ENCODE measurements around the gene SDK1.

The SDK1 gene

GRCh38 chr7:4056552-4057288, 755.7 kb downstream of the SDK1 start:
- no peak for DNase-seq (ENCODE audit: low read depth)
- H3K4me3 ChIP-seq (ENCODE audit: low read length): no peak overlapping the region
- TF ChIP-seq, protein P1, sequence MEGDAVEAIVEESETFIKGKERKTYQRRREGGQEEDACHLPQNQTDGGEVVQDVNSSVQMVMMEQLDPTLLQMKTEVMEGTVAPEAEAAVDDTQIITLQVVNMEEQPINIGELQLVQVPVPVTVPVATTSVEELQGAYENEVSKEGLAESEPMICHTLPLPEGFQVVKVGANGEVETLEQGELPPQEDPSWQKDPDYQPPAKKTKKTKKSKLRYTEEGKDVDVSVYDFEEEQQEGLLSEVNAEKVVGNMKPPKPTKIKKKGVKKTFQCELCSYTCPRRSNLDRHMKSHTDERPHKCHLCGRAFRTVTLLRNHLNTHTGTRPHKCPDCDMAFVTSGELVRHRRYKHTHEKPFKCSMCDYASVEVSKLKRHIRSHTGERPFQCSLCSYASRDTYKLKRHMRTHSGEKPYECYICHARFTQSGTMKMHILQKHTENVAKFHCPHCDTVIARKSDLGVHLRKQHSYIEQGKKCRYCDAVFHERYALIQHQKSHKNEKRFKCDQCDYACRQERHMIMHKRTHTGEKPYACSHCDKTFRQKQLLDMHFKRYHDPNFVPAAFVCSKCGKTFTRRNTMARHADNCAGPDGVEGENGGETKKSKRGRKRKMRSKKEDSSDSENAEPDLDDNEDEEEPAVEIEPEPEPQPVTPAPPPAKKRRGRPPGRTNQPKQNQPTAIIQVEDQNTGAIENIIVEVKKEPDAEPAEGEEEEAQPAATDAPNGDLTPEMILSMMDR (IDR thresholded peaks at IDR 0.05; ENCODE audit: insufficient read depth, low read depth, low read length, missing control alignments): no peak

GRCh38 chr7:4057289-4057616, 756.2 kb downstream of the SDK1 start:
- TF ChIP-seq, protein P1 (IDR thresholded peaks at IDR 0.05; ENCODE audit: insufficient read depth, low read depth, low read length, missing control alignments): no peak
- DNase-seq (ENCODE audit: low read depth): no peak
- no peak overlapping the region for H3K4me3 ChIP-seq (ENCODE audit: low read length)

DNA sequence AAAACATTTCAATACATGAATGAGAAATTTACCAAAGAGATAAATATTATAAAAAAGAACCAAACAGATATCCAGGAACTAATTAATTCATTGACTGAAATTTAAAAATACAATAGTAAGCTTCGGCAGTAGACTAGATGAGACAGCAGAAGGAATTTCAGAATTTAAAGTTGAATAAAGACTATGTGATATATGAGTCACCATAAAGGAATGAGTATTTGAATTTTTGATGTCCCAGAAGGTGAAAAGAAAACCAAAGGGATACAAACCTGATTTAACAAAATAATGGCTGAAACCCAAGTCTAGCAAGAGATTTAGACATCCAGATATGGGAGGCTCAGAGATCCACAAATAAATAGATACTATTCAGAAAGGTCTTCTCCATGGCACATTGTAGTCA, 757.1 kb downstream of the SDK1 start:
- DNase-seq (ENCODE audit: low read depth): no peak
- H3K4me3 ChIP-seq (ENCODE audit: low read length): no peak overlapping the region
- TF ChIP-seq, protein P1 (IDR thresholded peaks at IDR 0.05; ENCODE audit: insufficient read depth, low read depth, low read length, missing control alignments): no peak

- TF ChIP-seq, protein P1 (IDR thresholded peaks at IDR 0.05; ENCODE audit: insufficient read depth, low read depth, low read length, missing control alignments): no peak
- no peak for DNase-seq (ENCODE audit: low read depth)
- no peak overlapping the region for H3K4me3 ChIP-seq (ENCODE audit: low read length)
Observed at GRCh38 chr7:4065190-4065589, 764.1 kb downstream of the SDK1 start.

DNA sequence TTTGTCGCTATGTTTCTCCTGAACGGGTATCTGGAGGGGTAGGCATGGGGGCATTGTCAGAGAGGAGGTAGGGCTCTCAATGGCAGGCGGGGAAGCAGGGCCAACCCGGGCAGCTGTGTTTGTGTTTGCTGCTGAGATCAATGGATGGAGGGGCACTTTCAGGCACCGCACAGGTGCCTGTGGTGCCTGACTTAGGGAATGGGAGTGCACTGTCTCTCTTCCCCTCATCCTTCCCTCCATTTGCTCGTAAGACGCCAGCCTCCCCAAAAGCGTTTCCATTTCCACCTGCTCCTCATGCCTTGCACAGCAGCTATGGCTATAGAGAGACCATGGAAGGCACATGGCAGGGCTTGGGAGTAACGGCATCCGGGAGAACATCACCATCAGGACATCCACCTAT, 765.2 kb downstream of the SDK1 start:
- H3K4me3 ChIP-seq (ENCODE audit: low read length): no peak overlapping the region
- no peak for DNase-seq (ENCODE audit: low read depth)

DNA sequence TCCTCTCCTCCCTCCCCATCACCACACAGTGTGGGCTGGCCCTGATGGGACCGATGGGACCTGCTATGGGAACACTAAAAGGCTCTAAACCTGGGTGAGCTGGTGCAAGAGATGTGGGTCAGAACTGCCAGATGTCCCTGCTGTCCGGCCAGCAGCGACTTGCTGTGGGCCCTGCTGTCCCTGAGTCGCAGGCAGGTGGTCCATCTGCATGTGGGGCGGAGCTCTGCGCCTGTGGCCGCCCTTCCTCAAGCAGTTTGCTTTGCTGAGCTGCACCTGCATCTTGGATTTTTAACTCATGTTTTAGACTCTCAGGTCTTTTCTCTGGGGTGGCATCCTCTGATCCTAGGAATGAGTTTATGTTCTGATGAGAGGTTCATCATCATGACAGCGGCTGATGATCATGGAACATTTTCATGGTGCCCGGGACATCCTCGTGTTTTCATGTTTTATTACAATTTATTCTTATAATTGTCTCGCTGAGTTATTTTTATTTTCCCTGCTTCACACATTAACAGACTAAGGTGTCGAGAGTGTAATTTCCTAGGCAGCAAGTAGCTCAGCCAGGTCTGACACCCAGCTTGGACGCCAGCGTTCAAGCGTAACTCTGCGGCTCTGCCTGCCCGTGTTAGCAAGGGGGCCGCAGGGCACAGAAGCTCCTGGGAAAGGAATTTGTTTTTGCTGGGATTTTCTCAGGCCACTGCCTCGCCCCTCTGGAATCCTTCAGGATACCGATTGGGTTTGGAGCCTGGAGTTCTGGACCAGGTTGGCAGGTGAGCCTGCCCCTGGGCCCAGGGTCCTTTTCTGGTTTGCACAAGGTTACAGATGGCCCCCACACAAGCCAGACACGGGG, 765.8 kb downstream of the SDK1 start:
- TF ChIP-seq, protein P1 (IDR thresholded peaks at IDR 0.05; ENCODE audit: insufficient read depth, low read depth, low read length, missing control alignments): no peak
- no peak for DNase-seq (ENCODE audit: low read depth)
- no peak overlapping the region for H3K4me3 ChIP-seq (ENCODE audit: low read length)

More for the DNA sequence above, 765.2 kb downstream of the SDK1 start:
- TF ChIP-seq, protein P1 (IDR thresholded peaks at IDR 0.05; ENCODE audit: insufficient read depth, low read depth, low read length, missing control alignments): no peak
